KBM-7 (cell line): ENCODE data around the gene GMEB1.
"Not testable (repeated sequence)": the region's sequence is repeated elsewhere in the genome, so short reads cannot be mapped to it uniquely, and the experiment has no call there.

Source experiments
- DNase-seq: peaks from one replicate; pipeline ENCODE4 v3.0.0-alpha.2; 2015
- in situ Hi-C: fragments of 300-500 bp; cut with MboI; formaldehyde crosslinking; loops from 2 replicates; pipeline ENCODE4 v1.14.3; 2020; ENCODE audit warnings: low sequenced_read_pairs, low pct_unique_long_range_greater_than_20kb, mixed read lengths

GMEB1 gene

GRCh38 chr1:28668191-28668955 is at the start of gene GMEB1:
Gene GMEB1, plus strand, starts transcription at chr1:28668784. Its CDS starts 14,829 bp downstream, at chr1:28683613.
- DNase-seq: peak; percentile 82
- in situ Hi-C loops: no loop called here

- in situ Hi-C loops: loop anchor here (25.0 kb wide), 1 partner anchor 231 kb away; no protein-coding TSS in a partner anchor
- DNase-seq: no peak
Measured at GRCh38 chr1:28631713-28632112, 36.9 kb upstream of the GMEB1 start.

GRCh38 chr1:28632560-28632959 is 36.0 kb upstream of the GMEB1 start:
- in situ Hi-C loops: loop anchor here (25.0 kb wide), 1 partner anchor 230 kb away; no protein-coding TSS in a partner anchor
- no peak for DNase-seq

GRCh38 chr1:28640766-28641165 is 27.8 kb upstream of the GMEB1 start:
- DNase-seq: peak; percentile 71
- in situ Hi-C loops: loop anchor here (25.0 kb wide), 1 partner anchor 222 kb away; no protein-coding TSS in a partner anchor

- DNase-seq: no peak
Measured at GRCh38 chr1:28642056-28642846, 26.3 kb upstream of the GMEB1 start.

GRCh38 chr1:28642847-28643635 is 25.5 kb upstream of the GMEB1 start, which contains the start of gene TAF12:
Gene TAF12, minus strand, starts transcription at chr1:28643067. Its CDS starts 20,986 bp downstream, at chr1:28622081.
- peak; percentile 99 for DNase-seq
- in situ Hi-C loops: loop anchor here (25.0 kb wide), 1 partner anchor 219 kb away; no protein-coding TSS in a partner anchor

More at GRCh38 chr1:28642056-28642846, 26.3 kb upstream of the GMEB1 start:
- in situ Hi-C loops: loop anchor here (25.0 kb wide), 1 partner anchor 220 kb away; no protein-coding TSS in a partner anchor

- in situ Hi-C loops: loop anchor here (25.0 kb wide), 1 partner anchor 218 kb away; no protein-coding TSS in a partner anchor
- no peak for DNase-seq
Measured at GRCh38 chr1:28644494-28644893, 24.1 kb upstream of the GMEB1 start.

- in situ Hi-C loops: loop anchor here (25.0 kb wide), 1 partner anchor 217 kb away; no protein-coding TSS in a partner anchor
- not testable (repeated sequence) for DNase-seq
Measured at GRCh38 chr1:28645406-28645805, 23.2 kb upstream of the GMEB1 start.

- DNase-seq: no peak
- in situ Hi-C loops: loop anchor here (25.0 kb wide), 1 partner anchor 216 kb away; no protein-coding TSS in a partner anchor
Measured at GRCh38 chr1:28646040-28646439, 22.5 kb upstream of the GMEB1 start.

- peak; percentile 98 for DNase-seq
- in situ Hi-C loops: loop anchor here (25.0 kb wide), 1 partner anchor 214 kb away; no protein-coding TSS in a partner anchor
Measured at GRCh38 chr1:28648008-28648473, 20.5 kb upstream of the GMEB1 start.

- peak; percentile 99 for DNase-seq
- in situ Hi-C loops: loop anchor here (25.0 kb wide), 1 partner anchor 214 kb away; no protein-coding TSS in a partner anchor
Measured at GRCh38 chr1:28648474-28649198, 19.9 kb upstream of the GMEB1 start, which contains the start of gene RNU11. Gene RNU11, plus strand, starts transcription at chr1:28648600.

- DNase-seq, in situ Hi-C loops: not testable (repeated sequence)
Measured at GRCh38 chr1:28653063-28653462, 15.5 kb upstream of the GMEB1 start.

- DNase-seq, in situ Hi-C loops: not testable (repeated sequence)
Measured at GRCh38 chr1:28653870-28654269, 14.7 kb upstream of the GMEB1 start.

- DNase-seq, in situ Hi-C loops: not testable (repeated sequence)
Measured at GRCh38 chr1:28655448-28656311, 12.9 kb upstream of the GMEB1 start.

- in situ Hi-C loops: no loop called here
- DNase-seq: no peak
Measured at GRCh38 chr1:28656335-28656734, 12.2 kb upstream of the GMEB1 start.

GRCh38 chr1:28663871-28664470 is 4.6 kb upstream of the GMEB1 start:
- in situ Hi-C loops: no loop called here
- DNase-seq: no peak
